Vagina (tissue), 2 donors: ENCODE results near the gene COTL1.

Source experiments
- CTCF ChIP-seq, 3 experiments: fragments of 450-650 bp in 2 of 3; fragments of 200-600 bp in 1 of 3; sonication (generic) in 1 of 3; IDR thresholded peaks; one replicate each; pipeline ENCODE4 v1.5.1; 2017 to 2019; ENCODE audit warnings: antibody characterized with exemption in 3 of 3, mild to moderate bottlenecking in 2 of 3, moderate library complexity in 2 of 3
- POLR2AphosphoS5 ChIP-seq, 2 donors: sonication (generic); formaldehyde crosslinking; IDR thresholded peaks; one replicate each; pipeline ENCODE4 v1.9.0; 2017; ENCODE audit warnings: antibody characterized with exemption in 2 of 2, mild to moderate bottlenecking in 2 of 2, low read depth in 1 of 2; ENCODE audit not compliant: insufficient read depth in 1 of 2

GRCh38 chr16:84535851-84536250, 82.0 kb downstream of the COTL1 start:
- TF ChIP-seq POLR2AphosphoS5 (IDR thresholded peaks at IDR 0.05; ENCODE audit: insufficient read depth in 1 of 2, low read depth in 1 of 2) (no peak), CTCF (IDR thresholded peaks at IDR 0.05) (no peak)
